Stimulated activated CD8-positive, alpha-beta memory T cell treated with anti-CD3 and anti-CD28 coated beads, Interleukin-7, amount 100 ng/mL, for 24 hours (primary cell): ENCODE measurements around the gene SLC4A4.
"Not testable (repeated sequence)": the region's sequence is repeated elsewhere in the genome, so short reads cannot be mapped to it uniquely, and the experiment has no call there.

Source experiments
- DNase-seq: peaks from one replicate; pipeline ENCODE4 v3.0.0-alpha.2; 2020; ENCODE audit warnings: low read depth

The SLC4A4 gene

DNA sequence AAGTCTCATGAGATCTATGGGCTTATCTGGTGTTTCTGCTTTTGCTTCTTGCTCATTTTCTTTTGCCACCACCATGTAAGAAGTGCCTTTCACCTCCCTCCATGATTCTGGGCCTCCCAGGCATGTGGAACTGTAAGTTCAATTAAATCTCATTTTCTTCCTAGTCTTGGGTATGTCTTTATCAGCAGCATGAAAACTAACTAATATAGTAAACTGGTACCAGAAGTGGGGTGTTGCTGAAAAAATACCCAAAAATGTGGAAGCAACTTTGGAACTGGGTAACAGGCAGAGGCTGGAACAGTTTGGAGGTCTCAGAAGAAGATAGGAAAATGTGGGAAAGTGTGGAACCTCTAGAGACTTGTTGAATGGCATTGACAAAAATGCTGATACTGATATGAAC is 70.1 kb downstream of the SLC4A4 start:
- not testable (repeated sequence) for DNase-seq

DNA sequence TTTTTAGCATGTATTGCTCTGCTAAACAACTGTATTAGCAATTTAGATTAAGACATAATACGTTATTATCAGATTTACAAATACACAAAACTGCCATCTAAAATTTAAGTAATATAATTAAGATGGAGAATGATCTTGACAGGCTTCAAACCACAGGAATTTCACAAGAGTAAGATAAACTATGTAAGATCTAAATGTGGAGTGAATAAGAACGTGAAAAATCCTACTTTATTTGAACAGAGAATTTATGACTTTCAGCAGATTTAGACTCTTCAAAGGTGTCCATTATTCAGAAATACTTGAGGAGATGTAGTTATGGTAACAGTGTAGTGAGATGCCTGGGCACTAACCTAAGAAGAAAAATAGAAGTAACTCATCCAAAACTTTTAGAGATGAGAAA is 73.2 kb downstream of the SLC4A4 start:
- no peak for DNase-seq

GRCh38 chr4:71415491-71415890 is 76.7 kb downstream of the SLC4A4 start:
- no peak for DNase-seq

- DNase-seq: no peak
Measured at GRCh38 chr4:71417150-71417549, 78.3 kb downstream of the SLC4A4 start.

DNA sequence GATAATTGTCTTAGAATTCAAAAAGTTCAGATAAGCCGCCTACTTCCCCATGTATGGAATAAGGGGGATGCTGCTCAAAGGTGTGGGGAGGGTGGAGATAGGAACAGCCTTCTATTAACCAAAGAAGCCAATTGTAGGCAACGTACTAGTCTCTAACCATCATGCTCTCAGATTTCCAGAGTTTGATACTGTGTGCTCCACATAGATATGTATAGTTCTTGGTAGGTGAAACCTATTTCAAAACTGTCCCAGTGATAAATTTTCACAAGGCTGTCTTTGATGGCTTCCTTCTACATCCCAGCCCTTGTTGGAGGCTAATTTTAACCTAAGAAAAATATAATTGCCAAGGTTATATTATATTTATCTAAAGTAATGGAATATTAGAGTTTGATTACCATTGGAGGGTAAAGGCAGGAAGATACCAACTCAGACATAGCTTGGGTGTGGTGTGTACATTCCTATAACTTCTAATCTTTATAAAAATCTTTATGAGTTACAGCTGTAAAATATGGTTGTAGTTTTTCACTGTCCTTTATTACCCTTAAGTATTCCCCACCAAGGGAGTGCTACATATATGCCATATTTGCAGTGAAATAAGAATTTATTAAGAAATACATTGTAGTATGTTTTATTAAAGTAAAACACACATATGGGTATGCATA is 87.7 kb downstream of the SLC4A4 start:
- DNase-seq: no peak

DNA sequence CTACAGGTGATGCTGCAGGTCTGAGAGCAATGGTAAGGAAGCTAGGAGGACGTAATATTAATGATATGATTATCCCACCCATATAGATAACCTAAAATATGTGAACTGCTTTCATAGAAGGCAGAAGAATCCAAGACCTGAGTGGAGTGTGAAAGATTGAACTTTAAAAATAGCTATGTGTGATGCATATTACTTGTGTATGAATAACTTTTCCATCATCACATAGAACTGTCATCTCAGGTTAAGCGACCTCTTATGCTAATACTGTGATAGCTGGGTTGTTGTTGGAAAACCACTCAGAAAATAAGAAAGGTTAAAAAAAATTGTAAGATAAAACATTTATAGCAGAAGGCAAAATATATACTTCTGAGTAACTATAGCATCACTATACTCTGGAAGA is 90.3 kb downstream of the SLC4A4 start:
- DNase-seq: no peak

DNA sequence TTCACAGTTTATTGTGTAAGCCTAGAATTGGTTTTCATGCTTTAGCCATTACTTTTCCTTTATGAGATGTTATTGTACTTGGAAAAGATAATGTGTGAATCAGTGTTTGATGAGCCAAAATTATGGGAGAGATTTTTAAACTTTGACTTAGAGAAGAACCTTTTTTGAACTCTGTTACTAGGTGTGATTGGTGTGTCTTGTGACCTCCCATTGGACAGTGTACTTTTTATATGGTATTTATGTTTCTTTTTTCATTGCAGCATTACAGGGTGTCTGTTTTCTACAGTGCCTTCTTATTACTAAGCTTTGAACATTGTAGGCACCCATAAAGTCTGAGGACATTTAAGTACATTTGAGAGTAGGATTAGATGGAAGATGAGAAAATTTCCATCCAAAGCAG is 91.1 kb downstream of the SLC4A4 start:
- DNase-seq: no peak

- DNase-seq: no peak
Measured at GRCh38 chr4:71430609-71431008, 91.8 kb downstream of the SLC4A4 start.

- DNase-seq: no peak
Measured at GRCh38 chr4:71440612-71441011, 101.8 kb downstream of the SLC4A4 start.

GRCh38 chr4:71441186-71442169 is 102.7 kb downstream of the SLC4A4 start:
- DNase-seq: no peak

GRCh38 chr4:71442336-71442735 is 103.5 kb downstream of the SLC4A4 start:
- DNase-seq: no peak

DNA sequence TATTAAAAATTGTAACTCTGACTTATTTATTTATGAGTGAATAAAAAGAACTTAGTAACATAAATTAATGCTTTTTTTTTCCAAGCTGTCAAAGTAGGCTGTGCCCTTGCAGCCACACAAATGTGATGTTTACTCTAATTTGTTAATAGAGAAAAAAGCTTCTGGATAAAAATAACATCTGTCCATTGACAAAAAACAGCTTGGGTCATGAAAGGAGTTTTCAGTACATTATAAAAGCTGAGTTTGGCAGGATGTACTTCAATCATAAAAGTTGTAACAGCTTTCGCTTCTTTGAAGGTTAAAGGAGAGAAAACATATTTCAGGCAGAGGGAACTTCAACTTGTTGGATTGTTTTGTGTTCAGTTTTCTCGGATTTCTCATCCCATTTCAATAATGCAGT is 105.6 kb downstream of the SLC4A4 start:
- DNase-seq: no peak

DNA sequence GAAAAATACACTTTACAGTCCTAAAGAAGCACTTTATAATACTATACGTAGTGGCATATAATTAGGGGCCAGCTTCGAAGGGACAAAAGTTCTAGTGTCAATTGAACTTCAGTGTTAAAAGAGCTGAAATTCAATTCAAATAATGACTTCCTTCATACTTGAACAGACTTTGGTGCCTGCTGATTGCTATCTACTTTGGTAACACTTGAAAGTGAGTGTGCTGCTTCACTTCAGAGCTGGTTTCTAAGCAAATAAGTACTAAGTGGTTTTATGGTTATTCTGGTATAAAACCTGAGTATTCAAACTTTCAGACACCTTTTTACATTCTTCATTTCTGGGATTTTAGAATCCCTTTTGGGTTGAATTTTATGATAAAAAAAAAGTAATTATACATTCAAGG is 107.0 kb downstream of the SLC4A4 start:
- no peak for DNase-seq

- no peak for DNase-seq
Measured at GRCh38 chr4:71446479-71447081, 107.8 kb downstream of the SLC4A4 start.

- no peak for DNase-seq
Measured at GRCh38 chr4:71449040-71449439, 110.2 kb downstream of the SLC4A4 start.

DNA sequence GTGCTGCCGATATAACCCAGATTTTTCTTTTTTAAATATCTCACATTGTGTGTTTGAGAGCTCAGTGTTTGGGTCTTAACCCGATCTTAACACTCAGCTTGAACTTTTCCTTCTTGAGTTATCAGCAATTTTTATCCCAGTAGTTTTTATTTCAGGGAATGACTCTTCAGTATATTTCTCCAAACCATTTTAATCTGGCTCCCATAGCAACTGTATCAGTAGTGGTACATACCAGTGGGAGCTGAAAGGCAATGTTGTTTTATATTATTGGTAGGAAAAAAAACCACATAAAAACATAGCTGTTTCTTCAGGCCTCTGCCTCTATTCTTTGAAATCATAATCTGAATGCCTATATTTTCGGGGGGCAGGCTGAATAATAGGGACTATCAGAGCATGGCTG is 111.1 kb downstream of the SLC4A4 start:
- no peak for DNase-seq

DNA sequence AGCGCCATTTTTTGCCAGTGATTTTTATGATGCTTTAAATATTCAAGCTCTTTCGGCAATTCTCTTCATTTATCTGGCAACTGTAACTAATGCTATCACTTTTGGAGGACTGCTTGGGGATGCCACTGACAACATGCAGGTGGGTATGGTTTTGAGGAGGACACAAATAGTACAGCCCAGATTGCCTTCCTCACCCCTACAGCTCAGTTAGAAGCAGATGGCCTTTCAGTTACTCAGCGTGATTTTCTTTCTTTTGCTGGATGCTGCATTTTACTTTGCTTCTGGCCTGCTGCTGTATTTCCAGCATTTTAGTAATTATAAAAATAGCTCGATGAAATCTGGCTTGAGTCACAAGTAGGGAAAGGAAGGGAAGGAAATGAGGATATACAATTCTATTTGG is 114.7 kb downstream of the SLC4A4 start:
- no peak for DNase-seq

DNA sequence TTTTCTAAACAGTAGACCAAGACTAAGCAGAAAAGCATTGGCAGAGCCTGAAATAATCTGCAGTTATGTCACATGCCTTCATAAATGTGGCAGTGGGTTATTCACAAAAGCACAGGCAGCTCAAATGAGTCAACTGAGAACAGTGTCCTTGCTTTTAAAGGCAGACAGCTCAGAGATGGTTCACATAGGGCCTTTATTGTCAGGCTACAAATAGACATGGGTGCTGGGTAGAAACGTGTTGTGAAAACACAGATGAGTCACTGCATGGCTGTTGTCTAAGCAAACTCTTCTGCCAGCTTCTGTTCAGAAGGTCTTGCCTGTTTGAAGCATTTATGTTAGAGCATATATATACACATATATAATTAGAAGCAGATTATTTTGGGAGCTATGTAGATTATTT is 118.0 kb downstream of the SLC4A4 start:
- no peak for DNase-seq

DNA sequence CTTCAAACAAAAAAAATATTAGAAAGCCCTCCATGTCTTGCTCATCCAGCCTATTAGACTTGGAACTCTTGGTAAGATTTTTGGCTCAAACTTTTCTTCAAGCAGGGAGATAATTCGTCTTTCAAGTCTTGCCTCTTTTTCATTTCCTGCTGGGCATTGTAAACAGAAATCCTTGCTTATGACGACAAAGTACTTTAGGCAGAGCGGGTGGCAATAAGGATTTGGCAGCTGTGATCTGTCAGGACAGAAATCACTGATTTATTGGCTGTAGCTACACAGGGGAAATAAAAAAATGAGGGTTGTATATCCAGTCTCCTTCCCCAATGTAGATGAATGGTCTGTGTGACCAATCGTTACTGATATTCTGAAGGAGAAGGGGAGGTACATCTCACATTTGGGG is 121.6 kb downstream of the SLC4A4 start:
- no peak for DNase-seq

GRCh38 chr4:71461422-71461821 is 122.6 kb downstream of the SLC4A4 start:
- DNase-seq: no peak

DNA sequence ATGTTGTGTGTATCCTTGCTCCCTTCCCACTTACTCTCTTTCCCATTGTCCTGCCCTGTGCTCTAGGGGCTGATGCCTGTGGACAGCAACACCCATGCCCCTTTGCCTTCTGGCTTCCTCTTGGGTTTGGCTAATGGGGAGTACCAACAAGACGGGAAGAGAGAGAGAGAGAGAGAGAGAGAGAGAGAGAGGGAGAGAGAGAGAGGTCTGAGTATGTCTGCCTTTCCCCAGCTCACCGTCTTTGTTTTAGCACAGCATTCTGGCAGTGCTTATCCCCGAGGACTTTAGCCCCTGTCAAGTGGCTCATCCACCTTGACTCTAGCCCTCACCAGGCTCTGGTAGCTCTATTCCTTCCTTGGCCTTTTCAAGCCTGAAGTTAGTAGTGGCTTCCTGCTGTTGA is 128.0 kb downstream of the SLC4A4 start:
- DNase-seq: no peak

DNA sequence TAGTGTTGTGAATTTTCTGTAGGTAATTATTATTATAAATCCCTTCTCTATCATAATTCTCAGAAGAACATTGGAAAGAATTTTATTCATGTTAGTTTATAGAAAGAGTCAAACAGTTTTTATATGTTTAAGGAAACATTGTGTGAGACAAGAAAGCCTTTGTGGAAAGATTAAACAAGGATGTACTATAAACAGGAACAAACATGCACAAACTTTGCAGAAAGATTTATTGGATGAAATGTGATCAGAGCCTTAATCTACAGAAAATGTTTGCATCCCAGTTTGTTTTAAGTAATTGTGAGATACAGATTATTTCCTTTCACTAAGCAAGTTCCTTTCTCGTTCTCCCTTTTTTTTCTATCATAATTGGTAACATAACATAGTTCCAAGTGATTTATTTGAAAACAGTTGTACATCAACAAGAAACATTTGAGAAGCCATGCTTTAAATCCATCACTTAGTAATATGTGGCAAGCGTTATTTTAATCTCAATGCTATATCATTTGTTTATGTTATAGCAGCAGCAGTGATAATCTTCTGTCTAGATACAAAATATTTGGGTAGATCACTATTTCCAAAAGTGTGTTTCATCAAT is 129.4 kb downstream of the SLC4A4 start:
- no peak for DNase-seq

GRCh38 chr4:71469541-71469940 is 130.7 kb downstream of the SLC4A4 start:
- no peak for DNase-seq
